OCI-M2 (cell line): ENCODE measurements around the gene FSTL5.

ENCODE experiments used
- DNase-seq: peaks from one replicate; lab custom pipeline; 2025; ENCODE audit not compliant: unreplicated experiment; lab: John Stamatoyannopoulos, UW

FSTL5 gene

GRCh38 chr4:161505141-161505540 is 658.7 kb downstream of the FSTL5 start:
- no peak for DNase-seq

GRCh38 chr4:161498155-161498554 is 665.6 kb downstream of the FSTL5 start:
- no peak for DNase-seq

- DNase-seq = no peak
Observed at GRCh38 chr4:161486461-161486860, 677.3 kb downstream of the FSTL5 start.

GRCh38 chr4:161466316-161466715 is 697.5 kb downstream of the FSTL5 start:
- no peak for DNase-seq

- DNase-seq = no peak
Observed at GRCh38 chr4:161463436-161463835, 700.4 kb downstream of the FSTL5 start.

- DNase-seq = no peak
Observed at GRCh38 chr4:161457906-161458305, 705.9 kb downstream of the FSTL5 start.

- no peak for DNase-seq
Observed at GRCh38 chr4:161457311-161457710, 706.5 kb downstream of the FSTL5 start.

GRCh38 chr4:161454860-161455259 is 708.9 kb downstream of the FSTL5 start:
- DNase-seq = no peak

GRCh38 chr4:161448550-161449180 is 715.1 kb downstream of the FSTL5 start:
- no peak for DNase-seq

GRCh38 chr4:161444626-161445025 is 719.2 kb downstream of the FSTL5 start:
- no peak for DNase-seq

- DNase-seq = no peak
Observed at GRCh38 chr4:161442921-161443320, 720.9 kb downstream of the FSTL5 start.

GRCh38 chr4:161438096-161438495 is 725.7 kb downstream of the FSTL5 start:
- DNase-seq = no peak

- DNase-seq = no peak
Observed at GRCh38 chr4:161428180-161428965, 735.4 kb downstream of the FSTL5 start.

GRCh38 chr4:161419822-161420221 is 744.0 kb downstream of the FSTL5 start:
- no peak for DNase-seq

GRCh38 chr4:161411901-161412300 is 751.9 kb downstream of the FSTL5 start:
- no peak for DNase-seq

- no peak for DNase-seq
Observed at GRCh38 chr4:161404346-161405110, 759.3 kb downstream of the FSTL5 start.

GRCh38 chr4:161403781-161404180 is 760.0 kb downstream of the FSTL5 start:
- DNase-seq = no peak

- no peak for DNase-seq
Observed at GRCh38 chr4:161393602-161394001, 770.2 kb downstream of the FSTL5 start.

GRCh38 chr4:161382655-161383054 is 781.1 kb downstream of the FSTL5 start:
- DNase-seq = no peak

GRCh38 chr4:161376275-161376674 is 787.5 kb downstream of the FSTL5 start:
- DNase-seq = no peak

- DNase-seq = no peak
Observed at GRCh38 chr4:161364681-161365080, 799.1 kb downstream of the FSTL5 start.

- DNase-seq = no peak
Observed at GRCh38 chr4:161360982-161361381, 802.8 kb downstream of the FSTL5 start.
